A549 (cell line): Measurements from ENCODE around the gene POLR1E. TPM values are rescaled to one million over a fixed set of nuclear protein-coding genes. Genes with fewer than 3 reads are reported as not detected.

Experiments
- ATAC-seq, 2 experiments: fragments of 200-7000 bp in 1 of 2; fragments of >200 bp in 1 of 2; cut with Nextera tagmentation in 1 of 2; cut with Tn5 transposase in 1 of 2; 3 replicates each; pipeline versions ENCODE4 v1.8.0 to v1.9.1; 2018 to 2020; ENCODE audit warnings: mild to moderate bottlenecking in 1 of 2, moderate library complexity in 1 of 2
- CTCF ChIA-PET: fragments of 300-600 bp; sonication (Branson Sonifier 250); formaldehyde crosslinking; extraction: SDS; loops from one replicate; lab custom pipeline; 2021; ENCODE audit warnings: antibody characterized with exemption, inconsistent platforms; lab: Yijun Ruan, JAX
- POLR2A ChIA-PET: fragments of 350-600 bp; formaldehyde crosslinking; extraction: SDS; loops from one replicate; lab custom pipeline; 2021; ENCODE audit warnings: antibody characterized with exemption, inconsistent platforms; lab: Yijun Ruan, JAX
- DNase-seq, 2 experiments: peaks; one replicate each; pipeline versions ENCODE4 v3.0.0 to v3.0.0-alpha.2; 2011 to 2016; ENCODE audit warnings: low read depth in 1 of 2, low spot score in 1 of 2
- FAIRE-seq: peaks from 2 replicates; lab custom pipeline; 2011; peaks lifted over from hg19 to GRCh38; lab: Jason Lieb, UNC
- H3K27ac ChIP-seq, 2 experiments: fragments of >200 bp; sonication (Bioruptor Twin); formaldehyde crosslinking; 3 replicates each; pipeline ENCODE4 v1.5.1; 2016 to 2017
- H3K4me1 ChIP-seq: fragments of >200 bp; sonication (Bioruptor Twin); formaldehyde crosslinking; 3 replicates; pipeline ENCODE4 v1.6.1; 2016
- H3K4me2 ChIP-seq: fragments of >200 bp; sonication (Bioruptor Twin); formaldehyde crosslinking; 3 replicates; pipeline ENCODE4 v1.6.1; 2016
- H3K4me3 ChIP-seq: fragments of >200 bp; sonication (Bioruptor Twin); formaldehyde crosslinking; 3 replicates; pipeline ENCODE4 v1.5.1; 2016
- H3K9me3 ChIP-seq: fragments of >200 bp; sonication (Bioruptor Twin); formaldehyde crosslinking; 3 replicates; pipeline ENCODE4 v1.6.1; 2016
- CHD2 ChIP-seq: fragments of 150-350 bp; IDR thresholded peaks from 2 replicates; pipeline ENCODE4 v1.6.1; 2014; ENCODE audit warnings: low read length; ENCODE audit not compliant: partially characterized antibody
- EP300 ChIP-seq, 2 experiments: fragments of >200 bp; sonication (Bioruptor Twin); formaldehyde crosslinking; IDR thresholded peaks; 2 replicates in 1 of 2; 3 replicates in 1 of 2; pipeline ENCODE4 v1.6.1; 2016 to 2017
- ESRRA ChIP-seq: fragments of 150-350 bp; IDR thresholded peaks from 2 replicates; pipeline ENCODE4 v1.6.1; 2014; ENCODE audit warnings: mild to moderate bottlenecking, low read length, borderline replicate concordance
- GATA3 ChIP-seq: IDR thresholded peaks from 2 replicates; pipeline ENCODE4 v1.6.1; 2012; ENCODE audit warnings: borderline replicate concordance
- HDAC2 ChIP-seq: fragments of 200-600 bp; sonication (generic); IDR thresholded peaks from 2 replicates; pipeline ENCODE4 v1.6.1; 2016
- HEYL ChIP-seq: fragments of 250-450 bp; sonication (Bioruptor Pico); IDR thresholded peaks from 2 replicates; pipeline ENCODE4 v1.8.0; 2021; ENCODE audit warnings: mild to moderate bottlenecking, moderate library complexity
- HOXB13 ChIP-seq: fragments of 250-450 bp; sonication (Bioruptor Pico); IDR thresholded peaks from 2 replicates; pipeline ENCODE4 v1.5.0; 2020; ENCODE audit warnings: low read depth, mild to moderate bottlenecking, moderate library complexity
- HOXB5 ChIP-seq: fragments of 250-450 bp; sonication (Bioruptor Pico); IDR thresholded peaks from 2 replicates; pipeline ENCODE4 v1.5.0; 2020; ENCODE audit warnings: mild to moderate bottlenecking, moderate library complexity
- KDM1A ChIP-seq: fragments of 200-600 bp; sonication (generic); IDR thresholded peaks from 2 replicates; pipeline ENCODE4 v1.6.1; 2016; ENCODE audit warnings: low read depth, mild to moderate bottlenecking
- KDM5A ChIP-seq: fragments of 200-600 bp; sonication (generic); IDR thresholded peaks from 2 replicates; pipeline ENCODE4 v1.6.1; 2016; ENCODE audit warnings: antibody characterized with exemption, mild to moderate bottlenecking
- MAFK ChIP-seq: fragments of 450-650 bp; IDR thresholded peaks from 2 replicates; pipeline ENCODE4 v1.6.1; 2014; ENCODE audit not compliant: partially characterized antibody
- NFE2L2 ChIP-seq: fragments of 150-350 bp; conservative IDR thresholded peaks from 2 replicates; pipeline ENCODE4 v1.6.1; 2014; ENCODE audit warnings: low read length
- NR3C1 ChIP-seq: fragments of >200 bp; sonication (Bioruptor Twin); formaldehyde crosslinking; IDR thresholded peaks from 3 replicates; pipeline ENCODE4 v1.6.1; 2017
- POLR2A ChIP-seq: IDR thresholded peaks from 2 replicates; pipeline ENCODE4 v1.6.1; 2012; ENCODE audit warnings: mild to moderate bottlenecking, low read length
- POLR2AphosphoS2 ChIP-seq: conservative IDR thresholded peaks from 2 replicates; pipeline ENCODE4 v1.6.1; 2012; ENCODE audit warnings: low read length, improper control_type of control experiment, inconsistent platforms
- RAD21 ChIP-seq, 2 experiments: fragments of >200 bp in 1 of 2; sonication (Bioruptor Twin) in 1 of 2; formaldehyde crosslinking in 1 of 2; IDR thresholded peaks in 1 of 2; conservative IDR thresholded peaks in 1 of 2; 2 replicates in 1 of 2; 3 replicates in 1 of 2; pipeline ENCODE4 v1.6.1; 2012 to 2018; ENCODE audit warnings: inconsistent platforms in 1 of 2
- RFX5 ChIP-seq: fragments of 450-650 bp; IDR thresholded peaks from 2 replicates; pipeline ENCODE4 v1.7.1; 2014; ENCODE audit warnings: antibody characterized with exemption, mild to moderate bottlenecking, moderate library complexity
- RNF2 ChIP-seq: fragments of 200-600 bp; sonication (generic); IDR thresholded peaks from 2 replicates; pipeline ENCODE4 v1.6.1; 2016; ENCODE audit warnings: low read depth, mild to moderate bottlenecking, antibody characterized with exemption, moderate library complexity, borderline replicate concordance
- SREBF2 ChIP-seq: fragments of 450-650 bp; IDR thresholded peaks from 2 replicates; pipeline ENCODE4 v1.6.1; 2014; ENCODE audit warnings: mild to moderate bottlenecking, moderate library complexity
- TP53 ChIP-seq: fragments of 250-450 bp; sonication (Bioruptor Pico); IDR thresholded peaks from 2 replicates; pipeline ENCODE4 v1.5.0; 2021; ENCODE audit warnings: mild to moderate bottlenecking, moderate library complexity
- ZFP36 ChIP-seq: fragments of 450-650 bp; IDR thresholded peaks from 2 replicates; pipeline ENCODE4 v1.6.1; 2014; ENCODE audit warnings: borderline replicate concordance; ENCODE audit not compliant: partially characterized antibody
- ZNF302 ChIP-seq: fragments of 250-450 bp; sonication (Bioruptor Pico); IDR thresholded peaks from 2 replicates; pipeline ENCODE4 v1.9.0; 2021; ENCODE audit warnings: inconsistent platforms, mild to moderate bottlenecking, moderate library complexity
- WGBS: methylation state at CpG from one replicate; pipeline ENCODE4 v1.1.6; 2017; ENCODE audit errors: missing lambda C conversion rate; 5-methylcytosine and 5-hydroxymethylcytosine counted together
- polyA plus RNA-seq, 4 experiments: library from polyadenylated mRNA; depleted of rRNA in 3 of 4; stranded (reverse); fragments of >200 nt; fragmentation: RNase III in 1 of 4; extraction: RNeasy Plus Mini Kit Qiagen cat#74134 plus additional on column Dnase treatment in 1 of 4; gene quantifications; 2 replicates in 3 of 4; 3 replicates in 1 of 4; pipeline ENCODE4 v1.2.3, GENCODE V29; 2011 to 2017
- TF ChIP-seq, protein P1 (sequence below): fragments of >200 bp; sonication (Bioruptor Twin); formaldehyde crosslinking; IDR thresholded peaks from 3 replicates; pipeline ENCODE4 v1.5.1; 2016
- TF ChIP-seq, protein P2 (sequence below): IDR thresholded peaks from 2 replicates; pipeline ENCODE4 v1.6.1; 2012; ENCODE audit warnings: low read depth, borderline replicate concordance

The POLR1E gene
- polyA plus RNA-seq, 2 of the 4 experiments (the other 2 are of a cell fraction) = 41.9 to 47.2 TPM

DNA sequence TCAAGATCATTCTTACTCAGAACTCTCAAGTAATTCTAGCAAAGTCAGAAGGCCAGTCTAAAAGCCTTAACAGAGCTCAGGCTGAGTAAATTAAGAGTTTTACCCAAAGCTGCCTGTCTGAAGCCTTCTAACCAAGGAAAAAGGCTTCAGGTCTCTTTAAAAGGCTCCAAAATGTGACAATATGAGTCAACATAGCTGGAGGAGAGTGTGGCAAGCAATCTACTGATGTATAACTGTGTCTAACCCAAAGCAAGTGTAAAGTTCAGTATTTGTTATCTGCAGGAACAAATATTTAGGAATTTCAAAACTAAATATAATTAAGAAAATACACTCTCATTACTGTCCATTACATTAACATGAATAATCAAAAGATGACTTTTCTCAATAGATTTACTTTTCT is 31.5 kb upstream of the POLR1E start:
- ChIA-PET CTCF (interaction anchor here (1.3 to 1.4 kb wide), 2 partner anchors 9 to 459 kb away, joined by 3 to 4 read pairs; no protein-coding TSS in a partner anchor), POLR2A (no interaction called here)
- H3K4me2 ChIP-seq = peak overlapping the region; percentile 32; the same call in 1 of the 3 replicates
- ATAC-seq (no peak), FAIRE-seq (no peak), DNase-seq (no peak)
- no peak overlapping the region for H3K4me3 ChIP-seq
- no peak overlapping the region for H3K27ac ChIP-seq
- TF ChIP-seq MAFK = no peak
- no peak for TF ChIP-seq RNF2
- TF ChIP-seq, protein P1, sequence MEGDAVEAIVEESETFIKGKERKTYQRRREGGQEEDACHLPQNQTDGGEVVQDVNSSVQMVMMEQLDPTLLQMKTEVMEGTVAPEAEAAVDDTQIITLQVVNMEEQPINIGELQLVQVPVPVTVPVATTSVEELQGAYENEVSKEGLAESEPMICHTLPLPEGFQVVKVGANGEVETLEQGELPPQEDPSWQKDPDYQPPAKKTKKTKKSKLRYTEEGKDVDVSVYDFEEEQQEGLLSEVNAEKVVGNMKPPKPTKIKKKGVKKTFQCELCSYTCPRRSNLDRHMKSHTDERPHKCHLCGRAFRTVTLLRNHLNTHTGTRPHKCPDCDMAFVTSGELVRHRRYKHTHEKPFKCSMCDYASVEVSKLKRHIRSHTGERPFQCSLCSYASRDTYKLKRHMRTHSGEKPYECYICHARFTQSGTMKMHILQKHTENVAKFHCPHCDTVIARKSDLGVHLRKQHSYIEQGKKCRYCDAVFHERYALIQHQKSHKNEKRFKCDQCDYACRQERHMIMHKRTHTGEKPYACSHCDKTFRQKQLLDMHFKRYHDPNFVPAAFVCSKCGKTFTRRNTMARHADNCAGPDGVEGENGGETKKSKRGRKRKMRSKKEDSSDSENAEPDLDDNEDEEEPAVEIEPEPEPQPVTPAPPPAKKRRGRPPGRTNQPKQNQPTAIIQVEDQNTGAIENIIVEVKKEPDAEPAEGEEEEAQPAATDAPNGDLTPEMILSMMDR = no peak
- no peak for TF ChIP-seq CHD2
- no peaks in the 10 kb centered on the region for H3K9me3 ChIP-seq
- peaks cover 57% of the 10 kb centered on the region for H3K4me1 ChIP-seq

DNA sequence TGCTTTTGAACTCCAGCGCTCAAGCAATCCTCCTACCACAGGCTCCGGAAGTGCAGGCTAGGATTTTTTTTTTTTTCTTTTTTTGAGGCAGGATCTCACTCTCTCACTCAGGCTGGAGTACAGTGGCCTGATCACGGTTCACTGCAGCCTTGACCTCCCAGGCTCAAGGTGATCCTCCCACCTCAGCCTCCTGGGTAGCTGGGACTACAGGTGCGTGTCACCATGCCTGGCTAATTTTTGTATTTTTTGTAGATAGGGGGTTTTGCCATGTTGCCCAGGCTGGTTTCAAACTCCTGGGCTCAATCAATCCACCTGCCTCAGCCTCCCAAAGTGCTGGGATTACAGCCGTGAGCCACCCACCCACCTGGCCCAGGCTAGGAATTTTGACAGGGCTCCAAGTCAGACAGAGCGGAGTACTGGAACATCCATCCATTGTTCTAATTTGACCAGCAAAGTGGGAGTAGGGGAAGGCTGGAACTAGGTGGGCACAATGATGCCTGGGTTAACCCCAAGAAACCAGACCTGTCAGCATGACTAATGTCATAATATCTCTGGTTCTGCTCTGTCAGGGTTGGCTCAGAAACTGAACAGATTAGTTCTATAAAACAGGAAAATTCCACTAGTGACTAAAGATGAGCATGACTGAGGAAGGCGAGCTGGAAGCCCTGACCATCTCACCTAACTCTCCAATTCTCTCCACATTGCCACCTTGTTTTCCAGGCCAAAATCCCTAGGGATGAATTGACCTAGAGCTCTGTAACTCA is 29.7 kb upstream of the POLR1E start:
- no peak overlapping the region for H3K27ac ChIP-seq
- no peaks in the 10 kb centered on the region for H3K9me3 ChIP-seq
- peaks cover 57% of the 10 kb centered on the region for H3K4me1 ChIP-seq
- ChIA-PET CTCF (interaction anchor here (2.0 to 3.8 kb wide), 2 partner anchors 14 to 41 kb away, joined by 5 to 15 read pairs; no protein-coding TSS in a partner anchor), POLR2A (interaction anchor here (1.7 kb wide), 1 partner anchor 10 kb away, joined by 9 read pairs; the partner anchor contains the start of gene ZBTB5)
- no peak for ATAC-seq
- FAIRE-seq = no peak
- no peak overlapping the region for H3K4me3 ChIP-seq
- WGBS = 80% methylated on average over 7 of the region's 7 CpGs
- DNase-seq = no peak
- TF ChIP-seq RAD21 (conservative IDR thresholded peaks at IDR 0.05 in 1 of 2, IDR thresholded peaks at IDR 0.05 in 1 of 2) = no peak
- no peak for TF ChIP-seq POLR2A
- no peak for TF ChIP-seq SREBF2
- no peak for TF ChIP-seq ESRRA
- TF ChIP-seq, protein P2, sequence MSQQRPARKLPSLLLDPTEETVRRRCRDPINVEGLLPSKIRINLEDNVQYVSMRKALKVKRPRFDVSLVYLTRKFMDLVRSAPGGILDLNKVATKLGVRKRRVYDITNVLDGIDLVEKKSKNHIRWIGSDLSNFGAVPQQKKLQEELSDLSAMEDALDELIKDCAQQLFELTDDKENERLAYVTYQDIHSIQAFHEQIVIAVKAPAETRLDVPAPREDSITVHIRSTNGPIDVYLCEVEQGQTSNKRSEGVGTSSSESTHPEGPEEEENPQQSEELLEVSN = no peak
- TF ChIP-seq HEYL = no peak
- no peak for TF ChIP-seq GATA3
- no peak for TF ChIP-seq ZFP36
- TF ChIP-seq HOXB5 (CRISPR knock-in tag) = no peak
- no peak for TF ChIP-seq NFE2L2
- no peak for TF ChIP-seq TP53 (CRISPR knock-in tag)
- no peak for TF ChIP-seq KDM1A
- TF ChIP-seq POLR2AphosphoS2 = no peak
- TF ChIP-seq KDM5A = no peak
- no peak for TF ChIP-seq HOXB13 (CRISPR knock-in tag)
- TF ChIP-seq ZNF302 (CRISPR knock-in tag) = no peak
- TF ChIP-seq RFX5 = no peak
- TF ChIP-seq NR3C1 = no peak
- no peak for TF ChIP-seq EP300 (IDR thresholded peaks at IDR 0.05)
- no peak for TF ChIP-seq HDAC2
- TF ChIP-seq, all 56 proteins: peak for 0
- H3K4me2 ChIP-seq = no peak overlapping the region
